K562 (cell line): ENCODE results near the gene RNH1. TPM values are rescaled to one million over a fixed set of nuclear protein-coding genes. Genes with fewer than 3 reads are reported as not detected.

Experiments
- ATAC-seq: fragments of 200-7000 bp; cut with Tn5 transposase; 3 replicates; pipeline ENCODE4 v1.9.1; 2020; ENCODE audit warnings: moderate library complexity
- BruUV-seq: library from RNA; stranded (reverse); fragments of 400-500 nt; replicated peaks from 2 replicates; lab custom pipeline; 2021; lab: Mats Ljungman, UMichigan
- CTCF ChIA-PET: fragments of 300-600 bp; formaldehyde crosslinking; extraction: SDS; loops from one replicate; lab custom pipeline; 2021; ENCODE audit warnings: low intra/inter-chr PET ratio; lab: Yijun Ruan, JAX
- POLR2A ChIA-PET: fragments of 300-600, 350-650 bp; sonication (Branson Sonifier 250); formaldehyde crosslinking; extraction: SDS; loops from one replicate; lab custom pipeline; 2021; ENCODE audit warnings: antibody characterized with exemption, inconsistent platforms; lab: Yijun Ruan, JAX
- DNase-seq, 4 experiments: peaks; one replicate each; pipeline versions ENCODE4 v3.0.0 to v3.0.0-alpha.2; 2011 to 2018; ENCODE audit warnings: low spot score in 3 of 4, mixed read lengths in 3 of 4; ENCODE audit errors: extremely low read depth in 1 of 4
- FAIRE-seq: peaks from 2 replicates; lab custom pipeline; 2011; peaks lifted over from hg19 to GRCh38; lab: Jason Lieb, UNC
- H2AFZ ChIP-seq: 2 replicates; pipeline ENCODE4 v1.6.0; 2011; ENCODE audit warnings: low read depth, low read length, control low read depth, inconsistent platforms
- H3K27ac ChIP-seq: fragments of 200-600 bp; 3 replicates; pipeline ENCODE4 v1.8.0; 2011; ENCODE audit warnings: low read depth, mild to moderate bottlenecking, control low read depth, inconsistent platforms, low read length, moderate library complexity, mixed read lengths; ENCODE audit errors: extremely low read depth
- H3K27me3 ChIP-seq, 2 experiments: fragments of 300-600 bp in 1 of 2; 2 replicates in 1 of 2; 3 replicates in 1 of 2; pipeline versions ENCODE4 v1.6.0 to v1.8.0; 2011; ENCODE audit warnings: inconsistent platforms in 2 of 2, low read length in 2 of 2, mild to moderate bottlenecking in 1 of 2, mixed read lengths in 1 of 2, moderate library complexity in 1 of 2; ENCODE audit not compliant: control insufficient read depth in 2 of 2, insufficient read depth in 2 of 2
- H3K36me3 ChIP-seq: fragments of 300-600 bp; 3 replicates; pipeline ENCODE4 v1.8.0; 2011; ENCODE audit warnings: mild to moderate bottlenecking, low read length, inconsistent platforms; ENCODE audit not compliant: control insufficient read depth, insufficient read depth
- H3K4me1 ChIP-seq, 2 experiments: fragments of 200-600 bp in 1 of 2; replicated peaks in 1 of 2; 2 replicates in 1 of 2; 3 replicates in 1 of 2; pipeline versions ENCODE4 v1.5.1 to v1.8.0; 2011; ENCODE audit warnings: inconsistent platforms in 2 of 2, low read length in 2 of 2, mild to moderate bottlenecking in 1 of 2, mixed read lengths in 1 of 2, moderate library complexity in 1 of 2; ENCODE audit not compliant: control insufficient read depth in 2 of 2, insufficient read depth in 2 of 2
- H3K4me2 ChIP-seq: 2 replicates; pipeline ENCODE4 v1.6.1; 2011; ENCODE audit warnings: low read length, control low read depth, inconsistent platforms, mixed read lengths; ENCODE audit not compliant: insufficient read depth
- H3K4me3 ChIP-seq: fragments of 200-600 bp; sonication (generic), shearing (Covaris generic); 2 replicates; pipeline ENCODE4 v1.5.1; 2016; ENCODE audit warnings: control low read depth, inconsistent platforms
- H3K79me2 ChIP-seq: fragments of 200-600 bp; 3 replicates; pipeline ENCODE4 v1.8.0; 2011; ENCODE audit warnings: low read length, inconsistent platforms; ENCODE audit not compliant: control insufficient read depth, insufficient read depth
- H3K9ac ChIP-seq, 2 experiments: 2 replicates each; pipeline versions ENCODE4 v1.6.0 to v1.6.1; 2011; ENCODE audit warnings: low read depth in 2 of 2, low read length in 2 of 2, control low read depth in 1 of 2, inconsistent platforms in 1 of 2, mild to moderate bottlenecking in 1 of 2, mixed read lengths in 1 of 2; ENCODE audit not compliant: insufficient read depth in 1 of 2
- H3K9me1 ChIP-seq: one replicate; pipeline ENCODE4 v1.6.0; 2011; ENCODE audit warnings: inconsistent platforms, mild to moderate bottlenecking, low read length, moderate library complexity; ENCODE audit not compliant: control insufficient read depth, insufficient read depth
- H3K9me3 ChIP-seq: replicated peaks from 2 replicates; pipeline ENCODE4 v1.5.1; 2011; ENCODE audit warnings: low read depth, low read length, inconsistent platforms; ENCODE audit not compliant: control insufficient read depth, insufficient read depth
- H4K20me1 ChIP-seq: replicated peaks from 2 replicates; pipeline ENCODE4 v1.6.1; 2011; ENCODE audit warnings: low read length, inconsistent platforms, mixed read lengths; ENCODE audit not compliant: control insufficient read depth, insufficient read depth
- ASH1L ChIP-seq: fragments of 450-650 bp; IDR thresholded peaks from 2 replicates; pipeline ENCODE4 v1.6.1; 2018; ENCODE audit warnings: borderline replicate concordance, mild to moderate bottlenecking, low read depth; ENCODE audit not compliant: partially characterized antibody
- BRCA1 ChIP-seq, 2 experiments: fragments of 450-650 bp in 1 of 2; sonication (generic) in 1 of 2; formaldehyde crosslinking in 1 of 2; IDR thresholded peaks; 2 replicates each; pipeline versions ENCODE4 v1.5.0 to v1.6.1; 2017 to 2020; ENCODE audit warnings: mild to moderate bottlenecking in 1 of 2, missing genetic modification reagents in 1 of 2
- ELF1 ChIP-seq: fragments of 200-800 bp; sonication (Bioruptor generic); IDR thresholded peaks from 2 replicates; pipeline ENCODE4 v1.6.1; 2016; ENCODE audit warnings: missing genetic modification characterization, missing compliant biosample characterization
- HDAC2 ChIP-seq: fragments of 450-650 bp; IDR thresholded peaks from 2 replicates; pipeline ENCODE4 v1.6.1; 2016; ENCODE audit warnings: mild to moderate bottlenecking
- HOMEZ ChIP-seq: fragments of 250-450 bp; sonication (Bioruptor Pico); IDR thresholded peaks from 2 replicates; pipeline ENCODE4 v1.4.0; 2020; ENCODE audit warnings: mild to moderate bottlenecking, moderate library complexity
- KAT2B ChIP-seq: IDR thresholded peaks from one replicate; pipeline ENCODE4 v1.6.1; 2012; ENCODE audit warnings: low read depth, mild to moderate bottlenecking, control low read depth, inconsistent platforms, low read length, moderate library complexity
- NCOA2 ChIP-seq, 2 experiments: fragments of 450-650 bp; IDR thresholded peaks; 2 replicates each; pipeline ENCODE4 v1.6.1; 2018; ENCODE audit warnings: mild to moderate bottlenecking in 2 of 2, moderate library complexity in 1 of 2; ENCODE audit not compliant: partially characterized antibody in 2 of 2
- NKRF ChIP-seq: fragments of 450-650 bp; IDR thresholded peaks from 2 replicates; pipeline ENCODE4 v1.6.1; 2016; ENCODE audit warnings: borderline replicate concordance
- SOX6 ChIP-seq: fragments of 450-650 bp; IDR thresholded peaks from 2 replicates; pipeline ENCODE4 v1.6.1; 2014; ENCODE audit warnings: mild to moderate bottlenecking
- TRIM28 ChIP-seq: fragments of 450-650 bp; IDR thresholded peaks from 2 replicates; pipeline ENCODE4 v1.6.1; 2017
- ZBTB43 ChIP-seq: sonication (generic); formaldehyde crosslinking; IDR thresholded peaks from 2 replicates; pipeline ENCODE4 v1.8.0; 2023; ENCODE audit warnings: mild to moderate bottlenecking, missing genetic modification reagents
- ZBTB49 ChIP-seq: sonication (generic); formaldehyde crosslinking; IDR thresholded peaks from 2 replicates; pipeline ENCODE4 v1.8.0; 2022; ENCODE audit warnings: missing genetic modification reagents, mild to moderate bottlenecking, borderline replicate concordance
- ZC3H11A ChIP-seq: IDR thresholded peaks from 2 replicates; pipeline ENCODE4 v1.6.1; 2012; ENCODE audit warnings: low read depth, low read length, improper control_type of control experiment
- ZNF24 ChIP-seq: fragments of 450-650 bp; IDR thresholded peaks from 2 replicates; pipeline ENCODE4 v1.6.1; 2016
- ZNF75A ChIP-seq: fragments of 450-650 bp; formaldehyde crosslinking; IDR thresholded peaks from 2 replicates; pipeline ENCODE4 v1.4.0; 2020; ENCODE audit warnings: mild to moderate bottlenecking
- WGBS: fragments of 100-300 bp; shearing (Covaris generic); methylation state at CpG from one replicate; pipeline ENCODE4 v1.1.6; 2016; ENCODE audit warnings: low coverage, mixed read lengths; ENCODE audit not compliant: insufficient coverage; ENCODE audit errors: missing lambda C conversion rate; 5-methylcytosine and 5-hydroxymethylcytosine counted together
- in situ Hi-C: fragments of 300-500 bp; cut with MboI; formaldehyde crosslinking; loops from 4 replicates; pipeline ENCODE4 v1.15.0; 2018; ENCODE audit warnings: inconsistent platforms, mixed read lengths
- intact Hi-C: fragments of 100-400 bp; cut with micrococcal nuclease; formaldehyde crosslinking; loops from 2 replicates; pipeline ENCODE4 v1.14.2; 2022
- polyA plus RNA-seq, 8 experiments: library from polyadenylated mRNA; depleted of rRNA in 4 of 8; stranded (reverse) in 5 of 8; unstranded in 3 of 8; fragments of >200 nt; fragmentation: Nextera tagmentation in 2 of 8; fragmentation: Illumina TruSeq in 1 of 8; extraction: Ambion mirVana in 2 of 8; extraction: Trizol in 1 of 8; gene quantifications; 2 replicates each; pipeline versions ENCODE4 v1.2.1 to v1.2.3, GENCODE V29; 2011 to 2014; ENCODE audit warnings: inconsistent platforms in 1 of 8, missing spikeins in 1 of 8
- total RNA-seq, 7 experiments: library from RNA; depleted of rRNA in 6 of 7; stranded (reverse); fragments of >200 nt in 6 of 7; fragmentation: Illumina TruSeq in 2 of 7; extraction: Trizol in 2 of 7; gene quantifications; 2 replicates each; pipeline versions ENCODE4 v1.2.1 to v1.2.3, GENCODE V29; 2011 to 2021; ENCODE audit warnings: low replicate concordance in 1 of 7

RNH1 gene
- total and polyA plus RNA-seq, 9 of the 15 experiments (the other 6 are each of a cell fraction or from before 2014, with no cell fraction given), result 2.5 to 160 (median 44.3) TPM

- no peak overlapping the region for H3K4me2 ChIP-seq
- H3K9me1 ChIP-seq, result no peaks in the 10 kb centered on the region
- no peak overlapping the region for H2AFZ ChIP-seq
- H4K20me1 ChIP-seq, result no peaks in the 10 kb centered on the region
- no peak overlapping the region for H3K4me3 ChIP-seq
- peak overlapping the region in 1 of 2 experiments; percentile 28; a peak in 1 of 4 replicates for H3K9ac ChIP-seq
- WGBS, result 58% methylated on average over 17 of the region's 17 CpGs
- no peak overlapping the region for H3K27ac ChIP-seq
- intact Hi-C loops (no loop called here), in situ Hi-C loops (no loop called here)
- no peak for ATAC-seq
- DNase-seq, result no peak
- peaks cover 4% of the 10 kb centered on the region; the same call in 1 of the 3 replicates for H3K36me3 ChIP-seq
- no peaks in the 10 kb centered on the region for H3K79me2 ChIP-seq
- BruUV-seq, result no TSS peak
- 0 out of 2 replicates have a peak, but pooled peaks cover 1% of the 10 kb centered on the region for H3K9me3 ChIP-seq
- H3K27me3 ChIP-seq, result no peaks in the 10 kb centered on the region
- ChIA-PET POLR2A (no interaction called here), CTCF (no interaction called here)
- no peak for FAIRE-seq
- peaks cover 0 to 34% of the 10 kb centered on the region in 2 experiments; a peak in 2 of 5 replicates for H3K4me1 ChIP-seq
- no peak for TF ChIP-seq ZBTB43 (CRISPR knock-in tag)
- TF ChIP-seq HOMEZ (CRISPR knock-in tag), result no peak
- no peak for TF ChIP-seq TRIM28
- TF ChIP-seq HDAC2, result no peak
- TF ChIP-seq SOX6, result no peak
- no peak for TF ChIP-seq NKRF
- TF ChIP-seq ZNF24, result no peak
- TF ChIP-seq ELF1 (tag), result no peak
- TF ChIP-seq KAT2B, result no peak
- no peak for TF ChIP-seq ASH1L
- TF ChIP-seq ZNF75A, result no peak
- TF ChIP-seq NCOA2 (IDR thresholded peaks at IDR 0.05; ENCODE audit: partially characterized antibody in 2 of 2), result no peak
- TF ChIP-seq BRCA1 (IDR thresholded peaks at IDR 0.05), result no peak
- no peak for TF ChIP-seq BRCA1 (CRISPR knock-in tag; IDR thresholded peaks at IDR 0.05)
- TF ChIP-seq ZBTB49 (CRISPR knock-in tag), result no peak
- TF ChIP-seq ZC3H11A, result no peak
Measured at GRCh38 chr11:526192-526591, 19.1 kb upstream of the RNH1 start.
